Tongue (tissue), 1 donor: ENCODE data around the gene TSG101. TPM values are rescaled to one million over a fixed set of nuclear protein-coding genes. Genes with fewer than 3 reads are reported as not detected.

Experiments
- total RNA-seq: library from RNA; depleted of rRNA; stranded (reverse); fragments of >200 nt; gene quantifications from one replicate; pipeline ENCODE4 v1.2.3, GENCODE V29; 2014

The TSG101 gene
- total RNA-seq, 1 donor from 2014 or later, result 65.6 TPM

Other genes starting within 250 kb of the TSG101 start
- 24.3 TPM for gene HPS5, start 204.8 kb downstream of the TSG101 start, total RNA-seq
- gene GTF2H1, start 204.4 kb downstream of the TSG101 start, total RNA-seq, result 69.6 TPM
- gene LDHA, start 132.4 kb downstream of the TSG101 start, total RNA-seq, result 847 TPM
- not detected for gene LDHC, start 114.6 kb downstream of the TSG101 start, total RNA-seq
- gene LDHAL6A, start 71.1 kb downstream of the TSG101 start, total RNA-seq, result not detected
- gene UEVLD, start 61.8 kb upstream of the TSG101 start, total RNA-seq, result 26.5 TPM
- not detected for gene MISFA, start 72.8 kb upstream of the TSG101 start, total RNA-seq
- 26.6 TPM for gene SPTY2D1, start 107.4 kb upstream of the TSG101 start, total RNA-seq
- 1.0 TPM for gene TMEM86A, start 171.8 kb upstream of the TSG101 start, total RNA-seq
- 6.2 TPM for gene IGSF22, start 199.2 kb upstream of the TSG101 start, total RNA-seq